GM23248 (cell line): ENCODE data around the gene MTUS2. TPM values are rescaled to one million over a fixed set of nuclear protein-coding genes. Genes with fewer than 3 reads are reported as not detected.
"Not testable (repeated sequence)": the region's sequence is repeated elsewhere in the genome, so short reads cannot be mapped to it uniquely, and the experiment has no call there.

Experiments used
- DNase-seq: peaks from one replicate; pipeline ENCODE4 v3.0.0-alpha.2; 2015
- H2AFZ ChIP-seq: fragments of 200-600 bp; sonication (generic); 2 replicates; pipeline ENCODE4 v1.6.1; 2016; ENCODE audit warnings: antibody characterized with exemption
- H3F3A ChIP-seq: fragments of 200-600 bp; sonication (generic); 2 replicates; pipeline ENCODE4 v1.6.1; 2016; ENCODE audit warnings: mild to moderate bottlenecking, antibody characterized with exemption, mixed run types; ENCODE audit not compliant: insufficient read depth
- H3K27ac ChIP-seq: fragments of 200-600 bp; sonication (generic); 2 replicates; pipeline ENCODE4 v1.5.1; 2016; ENCODE audit warnings: mild to moderate bottlenecking
- H3K27me3 ChIP-seq: fragments of 200-600 bp; sonication (generic); replicated peaks from 2 replicates; pipeline ENCODE4 v1.6.1; 2016; ENCODE audit warnings: mild to moderate bottlenecking; ENCODE audit not compliant: insufficient read depth
- H3K36me3 ChIP-seq: fragments of 200-600 bp; sonication (generic); 2 replicates; pipeline ENCODE4 v1.6.1; 2016; ENCODE audit warnings: low read depth, mild to moderate bottlenecking
- H3K4me1 ChIP-seq: fragments of 200-600 bp; sonication (generic); 2 replicates; pipeline ENCODE4 v1.6.1; 2016; ENCODE audit warnings: mild to moderate bottlenecking; ENCODE audit not compliant: insufficient read depth
- H3K4me2 ChIP-seq: fragments of 200-600 bp; sonication (generic); one replicate; pipeline ENCODE4 v1.6.1; 2016; ENCODE audit warnings: mild to moderate bottlenecking; ENCODE audit not compliant: unreplicated experiment
- H3K4me3 ChIP-seq: fragments of 200-600 bp; sonication (generic); 2 replicates; pipeline ENCODE4 v1.5.1; 2016; ENCODE audit warnings: mild to moderate bottlenecking
- H3K79me2 ChIP-seq: fragments of 200-600 bp; sonication (generic); 2 replicates; pipeline ENCODE4 v1.6.1; 2016; ENCODE audit warnings: mild to moderate bottlenecking; ENCODE audit not compliant: insufficient read depth
- H3K9ac ChIP-seq: fragments of 200-600 bp; sonication (generic); 2 replicates; pipeline ENCODE4 v1.6.1; 2016; ENCODE audit warnings: mild to moderate bottlenecking
- H3K9me2 ChIP-seq: fragments of 200-600 bp; sonication (generic); 2 replicates; pipeline ENCODE4 v1.6.1; 2016; ENCODE audit warnings: mixed run types, mild to moderate bottlenecking, moderate library complexity; ENCODE audit not compliant: insufficient read depth
- H3K9me3 ChIP-seq: fragments of 200-600 bp; sonication (generic); one replicate; pipeline ENCODE4 v1.6.1; 2017; ENCODE audit warnings: low read depth
- H4K20me1 ChIP-seq: fragments of 200-600 bp; sonication (generic); 2 replicates; pipeline ENCODE4 v1.6.0; 2016; ENCODE audit not compliant: insufficient read depth
- EZH2 ChIP-seq: fragments of 200-600 bp; sonication (generic); IDR thresholded peaks from 2 replicates; pipeline ENCODE4 v1.6.1; 2018; ENCODE audit warnings: antibody characterized with exemption, mild to moderate bottlenecking; ENCODE audit not compliant: insufficient read depth, poor library complexity, severe bottlenecking
- EZH2phosphoT487 ChIP-seq: fragments of 200-600 bp; sonication (generic); IDR thresholded peaks from 2 replicates; pipeline ENCODE4 v1.6.1; 2018; ENCODE audit warnings: antibody characterized with exemption, moderate library complexity, mild to moderate bottlenecking, low read depth; ENCODE audit not compliant: insufficient read depth
- WGBS, 2 experiments: methylation state at CpG; one replicate each; pipeline ENCODE4 v1.1.6; 2015 to 2017; ENCODE audit warnings: low lambda C conversion rate in 2 of 2, low coverage in 1 of 2; ENCODE audit errors: missing lambda C conversion rate in 2 of 2; 5-methylcytosine and 5-hydroxymethylcytosine counted together
- in situ Hi-C: fragments of 300-500 bp; cut with MboI; formaldehyde crosslinking; loops from 2 replicates; pipeline ENCODE4 v1.15.0; 2020
- polyA plus RNA-seq: library from polyadenylated mRNA; unstranded; fragments of >200 nt; fragmentation: Nextera tagmentation; extraction: Ambion mirVana; gene quantifications from 2 replicates; pipeline ENCODE4 v1.2.1, GENCODE V29; 2016
- total RNA-seq: library from RNA; depleted of rRNA; stranded (reverse); fragments of >200 nt; shearing (Covaris generic); gene quantifications from 2 replicates; pipeline ENCODE4 v1.2.3, GENCODE V29; 2014

MTUS2 gene
- total and polyA plus RNA-seq, 2 experiments from 2014 or later = 0.43 to 0.74 TPM

- WGBS, 2 experiments = 16 to 22% methylated on average over 3 of the region's 3 CpGs
Measured at GRCh38 chr13:28983641-28984040, 163.5 kb downstream of the MTUS2 start.

GRCh38 chr13:28984326-28984725, 164.2 kb downstream of the MTUS2 start:
- Histone ChIP-seq H3K9me3 (no peaks in the 10 kb centered on the region), H3K4me1 (no peaks in the 10 kb centered on the region), H3K27me3 (no peaks in the 10 kb centered on the region), H2AFZ (no peak overlapping the region), H3K36me3 (no peaks in the 10 kb centered on the region), H3K79me2 (no peaks in the 10 kb centered on the region), H3F3A (no peaks in the 10 kb centered on the region), H4K20me1 (no peaks in the 10 kb centered on the region), H3K9ac (no peak overlapping the region), H3K4me2 (no peak overlapping the region), H3K9me2 (no peaks in the 10 kb centered on the region), H3K27ac (no peak overlapping the region), H3K4me3 (no peak overlapping the region)
- WGBS, 2 experiments = 1 to 2% methylated on average over 8 of the region's 8 CpGs
- in situ Hi-C loops = no loop called here
- DNase-seq = no peak
- no peak for TF ChIP-seq EZH2
- no peak for TF ChIP-seq EZH2phosphoT487

More at GRCh38 chr13:28983641-28984040, 163.5 kb downstream of the MTUS2 start:
- Histone ChIP-seq H3K4me3 (no peak overlapping the region), H3K36me3 (no peaks in the 10 kb centered on the region), H2AFZ (no peak overlapping the region), H3K4me2 (no peak overlapping the region), H3K9ac (no peak overlapping the region), H3K9me3 (no peaks in the 10 kb centered on the region), H3K27me3 (no peaks in the 10 kb centered on the region), H4K20me1 (no peaks in the 10 kb centered on the region), H3K9me2 (no peaks in the 10 kb centered on the region), H3K27ac (no peak overlapping the region), H3F3A (no peaks in the 10 kb centered on the region), H3K4me1 (no peaks in the 10 kb centered on the region), H3K79me2 (no peaks in the 10 kb centered on the region)
- in situ Hi-C loops = no loop called here
- DNase-seq = no peak
- no peak for TF ChIP-seq EZH2
- no peak for TF ChIP-seq EZH2phosphoT487

GRCh38 chr13:28984825-28985224, 164.7 kb downstream of the MTUS2 start:
- Histone ChIP-seq H3K9me3 (no peaks in the 10 kb centered on the region), H4K20me1 (no peaks in the 10 kb centered on the region), H3K9me2 (no peaks in the 10 kb centered on the region), H3K27ac (no peak overlapping the region), H3K36me3 (no peaks in the 10 kb centered on the region), H3K9ac (no peak overlapping the region), H3K27me3 (no peaks in the 10 kb centered on the region), H3K4me2 (no peak overlapping the region), H3F3A (no peaks in the 10 kb centered on the region), H2AFZ (no peak overlapping the region), H3K4me3 (no peak overlapping the region), H3K79me2 (no peaks in the 10 kb centered on the region), H3K4me1 (no peaks in the 10 kb centered on the region)
- in situ Hi-C loops = no loop called here
- TF ChIP-seq EZH2 (no peak), EZH2phosphoT487 (no peak)
- 32 to 48% methylated on average over 1 of the region's 1 CpG for WGBS, 2 experiments
- DNase-seq = no peak

GRCh38 chr13:28990378-28990777, 170.2 kb downstream of the MTUS2 start:
- H3K9ac ChIP-seq, H3K27ac ChIP-seq, DNase-seq, H3K4me2 ChIP-seq, in situ Hi-C loops, H3K4me3 ChIP-seq, H3K79me2 ChIP-seq, H3K27me3 ChIP-seq, H2AFZ ChIP-seq, H3K9me2 ChIP-seq, H3K36me3 ChIP-seq, H3K4me1 ChIP-seq, H3F3A ChIP-seq, H3K9me3 ChIP-seq, H4K20me1 ChIP-seq: not testable (repeated sequence)
- WGBS, 2 experiments = 34 to 41% methylated on average over 3 of the region's 3 CpGs

GRCh38 chr13:28991764-28992163, 171.6 kb downstream of the MTUS2 start:
- no peak for DNase-seq
- H3K9me3 ChIP-seq = no peaks in the 10 kb centered on the region
- no peak overlapping the region for H2AFZ ChIP-seq
- no peaks in the 10 kb centered on the region for H3K79me2 ChIP-seq
- H4K20me1 ChIP-seq = no peaks in the 10 kb centered on the region
- no peaks in the 10 kb centered on the region for H3K4me1 ChIP-seq
- H3K9me2 ChIP-seq = no peaks in the 10 kb centered on the region
- TF ChIP-seq EZH2 (no peak), EZH2phosphoT487 (no peak)
- H3K36me3 ChIP-seq = no peaks in the 10 kb centered on the region
- H3K4me2 ChIP-seq = no peak overlapping the region
- no peak overlapping the region for H3K4me3 ChIP-seq
- no peak overlapping the region for H3K9ac ChIP-seq
- in situ Hi-C loops = no loop called here
- no peaks in the 10 kb centered on the region for H3K27me3 ChIP-seq
- H3F3A ChIP-seq = no peaks in the 10 kb centered on the region
- H3K27ac ChIP-seq = no peak overlapping the region
